ENCODE results near the gene MAN1A1. TPM values are rescaled to one million over a fixed set of nuclear protein-coding genes. Genes with fewer than 3 reads are reported as not detected.

Gene MAN1A1
- total RNA-seq, 2 donors from 2014 or later: 25.2 to 26.6 TPM

- no peaks in the 10 kb centered on the region for H3K9me3 Mint-ChIP-seq
- peaks cover 60% of the 10 kb centered on the region for H3K4me1 Mint-ChIP-seq (ENCODE audit: low read depth)
- ATAC-seq (replicated peaks in 1 of 2): no peak
- H3K4me3 Mint-ChIP-seq: no peak overlapping the region
- H3K27ac Mint-ChIP-seq: no peak overlapping the region
- H3K27me3 Mint-ChIP-seq (ENCODE audit: low read depth): no peaks in the 10 kb centered on the region
- peaks cover 0 to 9% of the 10 kb centered on the region in 2 donors for H3K36me3 Mint-ChIP-seq (ENCODE audit: insufficient read depth in 2 of 2)
- no peak for DNase-seq
Measured at GRCh38 chr6:119318176-119318575, 31.4 kb downstream of the MAN1A1 start.

DNA sequence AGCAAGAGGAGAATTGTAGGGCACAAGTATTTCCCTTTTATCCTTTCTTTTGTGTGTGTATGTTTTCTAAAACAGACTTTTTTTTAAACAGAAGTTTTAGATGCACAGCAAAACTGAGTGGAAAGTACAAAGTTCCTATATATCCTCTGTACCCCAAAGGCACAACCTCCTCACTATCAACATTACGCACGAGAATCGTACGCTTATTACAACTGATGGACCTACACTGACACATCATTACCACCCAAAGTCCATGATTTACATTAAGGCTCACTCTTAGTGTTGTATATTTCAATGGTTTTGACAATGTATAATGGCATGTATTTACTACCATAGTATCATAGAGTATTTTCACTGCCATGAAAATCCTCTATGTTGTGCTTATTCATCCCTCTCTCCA lies 32.6 kb downstream of the MAN1A1 start:
- H3K27me3 Mint-ChIP-seq (ENCODE audit: low read depth): no peaks in the 10 kb centered on the region
- no peaks in the 10 kb centered on the region for H3K9me3 Mint-ChIP-seq
- H3K27ac Mint-ChIP-seq: peak overlapping the region; percentile 3
- peaks cover 0 to 9% of the 10 kb centered on the region in 2 donors for H3K36me3 Mint-ChIP-seq (ENCODE audit: insufficient read depth in 2 of 2)
- DNase-seq: no peak
- H3K4me3 Mint-ChIP-seq: no peak overlapping the region
- peaks cover 60% of the 10 kb centered on the region for H3K4me1 Mint-ChIP-seq (ENCODE audit: low read depth)
- no peak for ATAC-seq (replicated peaks in 1 of 2)

- ATAC-seq (replicated peaks in 1 of 2) (peak; percentile 29 to 32), DNase-seq (peak in 1 of 2 donors; percentile 5)
- H3K27ac Mint-ChIP-seq: peak overlapping the region; percentile 92
- peaks cover 70% of the 10 kb centered on the region for H3K4me1 Mint-ChIP-seq (ENCODE audit: low read depth)
- H3K9me3 Mint-ChIP-seq: no peaks in the 10 kb centered on the region
- no peaks in the 10 kb centered on the region for H3K27me3 Mint-ChIP-seq (ENCODE audit: low read depth)
- peaks cover 2 to 3% of the 10 kb centered on the region in 2 donors for H3K36me3 Mint-ChIP-seq (ENCODE audit: insufficient read depth in 2 of 2)
- peak overlapping the region; percentile 76 to 87 for H3K4me3 Mint-ChIP-seq
Measured at GRCh38 chr6:119314885-119315272, 34.7 kb downstream of the MAN1A1 start.

- Mint-ChIP-seq H3K4me1 (ENCODE audit: low read depth) (peaks cover 71% of the 10 kb centered on the region), H3K27me3 (ENCODE audit: low read depth) (no peaks in the 10 kb centered on the region), H3K27ac (peak overlapping the region; percentile 92), H3K4me3 (peak overlapping the region; percentile 76 to 87), H3K9me3 (no peaks in the 10 kb centered on the region), H3K36me3 (ENCODE audit: insufficient read depth in 2 of 2) (peaks cover 0 to 2% of the 10 kb centered on the region in 2 donors)
- ATAC-seq (replicated peaks in 1 of 2) (peak; percentile 74 to 77), DNase-seq (peak; percentile 65 to 70)
Measured at GRCh38 chr6:119313937-119314884, 35.4 kb downstream of the MAN1A1 start.

- Mint-ChIP-seq H3K27ac (peak overlapping the region; percentile 92), H3K4me3 (peak overlapping the region; percentile 76 to 87), H3K4me1 (ENCODE audit: low read depth) (peaks cover 72% of the 10 kb centered on the region), H3K27me3 (ENCODE audit: low read depth) (no peaks in the 10 kb centered on the region), H3K36me3 (ENCODE audit: insufficient read depth in 2 of 2) (peaks cover 0 to 2% of the 10 kb centered on the region in 2 donors), H3K9me3 (no peaks in the 10 kb centered on the region)
- peak; percentile 32 for DNase-seq
- peak; percentile 14 to 30 for ATAC-seq (replicated peaks in 1 of 2)
Measured at GRCh38 chr6:119312875-119313338, 36.7 kb downstream of the MAN1A1 start.

DNA sequence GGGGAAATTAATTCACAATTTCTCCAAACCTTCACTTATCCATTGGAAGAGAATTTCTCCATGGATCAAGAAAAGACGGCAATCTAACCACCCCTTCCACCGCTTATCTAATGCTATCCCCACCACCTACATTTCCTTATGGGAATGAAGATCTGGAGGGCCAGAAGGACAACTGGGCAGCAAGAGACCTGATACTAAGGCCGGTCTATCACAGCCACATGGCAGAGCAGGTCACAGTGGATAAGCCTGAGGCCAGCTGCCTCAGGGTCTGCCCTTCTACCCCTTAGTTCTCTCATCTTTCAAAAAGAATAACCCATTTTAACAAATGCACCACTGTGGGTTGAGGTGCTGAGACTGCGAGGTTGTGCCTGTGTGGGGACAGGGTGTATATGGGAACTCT lies 37.1 kb downstream of the MAN1A1 start:
- ATAC-seq (replicated peaks in 1 of 2) (no peak), DNase-seq (no peak)
- peaks cover 74% of the 10 kb centered on the region for H3K4me1 Mint-ChIP-seq (ENCODE audit: low read depth)
- H3K27ac Mint-ChIP-seq: peak overlapping the region; percentile 92
- peaks cover 0 to 2% of the 10 kb centered on the region in 2 donors for H3K36me3 Mint-ChIP-seq (ENCODE audit: insufficient read depth in 2 of 2)
- peak overlapping the region; percentile 76 to 87 for H3K4me3 Mint-ChIP-seq
- H3K9me3 Mint-ChIP-seq: no peaks in the 10 kb centered on the region
- no peaks in the 10 kb centered on the region for H3K27me3 Mint-ChIP-seq (ENCODE audit: low read depth)

DNA sequence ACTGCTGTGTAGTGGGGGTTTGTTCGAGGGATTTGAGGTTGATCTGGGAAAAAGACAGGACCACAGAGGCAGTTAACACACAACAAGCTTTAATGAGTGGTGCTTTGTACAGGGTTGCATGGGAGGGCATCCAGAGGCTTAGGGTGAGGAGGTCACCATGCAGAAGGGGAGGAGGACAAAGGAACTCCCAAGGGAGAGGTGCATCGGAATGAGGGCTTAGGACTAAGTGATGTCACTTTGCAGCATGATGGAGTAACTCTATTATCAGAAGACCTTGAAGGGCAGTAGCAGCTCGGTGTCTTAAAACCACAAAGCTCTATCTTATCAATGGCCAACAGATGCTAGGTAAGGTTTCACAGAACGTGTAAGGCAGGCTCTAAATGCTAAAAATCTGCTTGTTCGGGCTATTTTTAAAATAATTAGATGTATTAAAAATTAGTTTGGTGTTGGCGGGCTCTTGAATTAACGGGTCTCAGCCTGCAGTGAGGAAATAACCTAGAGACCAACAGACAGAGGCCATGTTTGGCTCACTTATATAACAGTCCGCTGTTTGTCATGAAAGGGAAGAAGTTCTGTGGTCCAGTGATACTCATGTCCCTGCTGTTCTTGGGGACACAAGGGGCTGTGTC lies 37.9 kb downstream of the MAN1A1 start:
- ATAC-seq (replicated peaks in 1 of 2): no peak
- peaks cover 1 to 2% of the 10 kb centered on the region in 2 donors for H3K36me3 Mint-ChIP-seq (ENCODE audit: insufficient read depth in 2 of 2)
- H3K4me1 Mint-ChIP-seq (ENCODE audit: low read depth): peaks cover 74% of the 10 kb centered on the region
- H3K27me3 Mint-ChIP-seq (ENCODE audit: low read depth): no peaks in the 10 kb centered on the region
- DNase-seq: no peak
- peak overlapping the region; percentile 92 for H3K27ac Mint-ChIP-seq
- H3K4me3 Mint-ChIP-seq: peak overlapping the region in 1 of 2 donors; percentile 87
- H3K9me3 Mint-ChIP-seq: no peaks in the 10 kb centered on the region

DNA sequence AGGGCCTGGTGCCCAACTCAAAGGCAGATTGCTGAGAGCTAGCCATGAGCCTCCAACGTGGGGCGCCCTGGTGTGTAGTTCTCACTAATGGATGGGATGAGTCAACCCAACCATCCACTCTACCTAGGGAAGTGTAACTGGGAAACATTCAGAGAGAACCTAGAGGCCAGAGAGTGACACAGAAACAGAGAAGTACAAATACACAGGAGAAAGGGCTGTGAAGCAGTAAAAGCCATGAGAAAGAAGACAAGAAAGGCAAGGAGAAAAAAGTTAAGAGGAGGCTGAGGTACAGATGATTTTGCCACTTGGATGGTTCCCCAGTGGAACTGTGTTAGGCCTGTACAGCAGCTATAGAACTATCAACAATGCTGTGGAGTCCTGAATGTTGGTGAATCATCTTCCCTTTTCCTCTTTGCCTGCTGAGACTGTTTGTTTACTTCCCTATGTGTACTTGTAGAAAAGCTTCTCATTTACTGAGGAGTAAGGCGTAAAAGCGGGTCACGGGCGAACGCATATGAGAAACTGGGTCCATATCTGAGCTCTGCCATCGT lies 39.0 kb downstream of the MAN1A1 start:
- peak overlapping the region; percentile 16 for H3K27ac Mint-ChIP-seq
- H3K9me3 Mint-ChIP-seq: no peaks in the 10 kb centered on the region
- ATAC-seq (replicated peaks in 1 of 2) (no peak), DNase-seq (no peak)
- peaks cover 2 to 6% of the 10 kb centered on the region in 2 donors for H3K36me3 Mint-ChIP-seq (ENCODE audit: insufficient read depth in 2 of 2)
- H3K4me3 Mint-ChIP-seq: no peak overlapping the region
- no peaks in the 10 kb centered on the region for H3K27me3 Mint-ChIP-seq (ENCODE audit: low read depth)
- H3K4me1 Mint-ChIP-seq (ENCODE audit: low read depth): peaks cover 65% of the 10 kb centered on the region

DNA sequence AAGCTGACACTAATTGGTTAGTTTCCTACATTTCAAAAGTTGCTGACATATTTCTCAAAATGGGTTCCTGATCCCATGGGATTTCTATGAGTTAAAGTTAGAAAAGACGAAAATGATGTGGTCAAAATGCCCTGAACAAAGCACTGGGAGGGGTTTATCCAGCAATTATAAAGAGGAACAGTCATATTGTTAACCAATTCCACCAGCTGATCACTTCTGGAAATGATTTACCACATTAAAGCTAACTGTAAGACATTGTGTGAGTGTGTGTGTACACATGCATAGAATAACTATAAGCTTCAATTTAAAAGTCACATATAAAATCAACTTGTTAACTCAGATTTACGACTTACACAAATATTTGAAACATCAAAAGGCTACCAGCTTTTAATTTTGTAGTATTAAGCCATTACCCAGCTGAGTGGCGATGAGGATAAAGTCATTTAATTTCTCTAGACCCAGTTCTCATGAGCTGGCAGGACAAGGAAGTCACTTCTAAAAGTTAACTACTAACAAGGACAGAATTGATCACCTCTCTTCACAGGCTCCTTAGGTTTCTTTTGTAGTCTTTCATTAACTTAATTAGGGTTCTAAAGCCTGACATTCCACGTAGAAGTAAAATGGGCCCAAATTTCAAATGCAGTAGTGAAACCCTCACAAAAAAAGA lies 40.4 kb downstream of the MAN1A1 start:
- Mint-ChIP-seq H3K4me1 (ENCODE audit: low read depth) (peaks cover 50% of the 10 kb centered on the region), H3K27ac (no peak overlapping the region), H3K9me3 (no peaks in the 10 kb centered on the region), H3K4me3 (peak overlapping the region in 1 of 2 donors; percentile 21), H3K27me3 (ENCODE audit: low read depth) (no peaks in the 10 kb centered on the region), H3K36me3 (ENCODE audit: insufficient read depth in 2 of 2) (peaks cover 2 to 8% of the 10 kb centered on the region in 2 donors)
- no peak for DNase-seq
- no peak for ATAC-seq (replicated peaks in 1 of 2)

GRCh38 chr6:119308048-119308570 lies 41.5 kb downstream of the MAN1A1 start:
- Mint-ChIP-seq H3K27ac (no peak overlapping the region), H3K4me1 (ENCODE audit: low read depth) (peaks cover 40% of the 10 kb centered on the region), H3K27me3 (ENCODE audit: low read depth) (no peaks in the 10 kb centered on the region), H3K36me3 (ENCODE audit: insufficient read depth in 2 of 2) (peaks cover 2 to 8% of the 10 kb centered on the region in 2 donors), H3K9me3 (no peaks in the 10 kb centered on the region), H3K4me3 (no peak overlapping the region)
- DNase-seq (no peak), ATAC-seq (replicated peaks in 1 of 2) (no peak)

GRCh38 chr6:119307056-119307455 lies 42.5 kb downstream of the MAN1A1 start:
- Mint-ChIP-seq H3K27ac (no peak overlapping the region), H3K36me3 (ENCODE audit: insufficient read depth in 2 of 2) (peaks cover 2 to 8% of the 10 kb centered on the region in 2 donors), H3K27me3 (ENCODE audit: low read depth) (no peaks in the 10 kb centered on the region), H3K4me1 (ENCODE audit: low read depth) (peaks cover 30% of the 10 kb centered on the region), H3K9me3 (no peaks in the 10 kb centered on the region), H3K4me3 (no peak overlapping the region)
- no peak for DNase-seq
- ATAC-seq (replicated peaks in 1 of 2): no peak

DNA sequence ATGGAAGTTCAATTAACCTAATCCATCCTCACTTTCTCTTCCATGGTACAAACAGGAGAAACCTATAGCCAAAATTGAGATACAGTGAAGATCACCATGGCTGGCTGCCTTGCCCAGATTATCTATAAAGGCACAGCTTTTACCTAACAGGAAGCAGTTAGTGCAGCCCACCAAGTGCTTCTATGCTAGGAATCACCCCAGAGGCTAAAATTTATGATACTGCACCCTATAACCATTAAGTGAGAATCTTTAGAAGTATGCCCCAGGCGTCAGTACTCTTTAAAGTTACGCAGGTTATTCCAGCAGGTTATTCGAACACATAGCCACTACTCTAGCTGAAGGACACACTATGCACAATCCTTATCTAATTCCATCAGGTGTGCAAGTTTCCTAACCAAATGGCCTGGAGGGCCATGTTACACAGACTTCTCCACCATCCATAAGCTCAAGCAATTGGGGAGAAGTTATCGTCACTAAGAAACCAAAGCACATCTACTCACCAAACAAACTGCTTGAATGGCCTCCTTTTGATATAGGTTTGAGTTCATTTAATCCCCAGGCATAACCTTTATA lies 43.1 kb downstream of the MAN1A1 start:
- ATAC-seq (replicated peaks in 1 of 2): no peak
- H3K4me3 Mint-ChIP-seq: no peak overlapping the region
- H3K27ac Mint-ChIP-seq: no peak overlapping the region
- peaks cover 2 to 8% of the 10 kb centered on the region in 2 donors for H3K36me3 Mint-ChIP-seq (ENCODE audit: insufficient read depth in 2 of 2)
- no peaks in the 10 kb centered on the region for H3K9me3 Mint-ChIP-seq
- DNase-seq: no peak
- H3K4me1 Mint-ChIP-seq (ENCODE audit: low read depth): peaks cover 24% of the 10 kb centered on the region
- H3K27me3 Mint-ChIP-seq (ENCODE audit: low read depth): no peaks in the 10 kb centered on the region
